Neural progenitor cell (in vitro differentiated cells): ENCODE data around the gene SPINDOC.
"Not testable (repeated sequence)": the region's sequence is repeated elsewhere in the genome, so short reads cannot be mapped to it uniquely, and the experiment has no call there.

Experiments used
- EZH2phosphoT487 ChIP-seq: fragments of 200-600 bp; sonication (generic); IDR thresholded peaks from 2 replicates; pipeline ENCODE4 v1.6.1; 2017; ENCODE audit warnings: antibody characterized with exemption
- TF ChIP-seq, protein P1 (sequence below): fragments of 200-600 bp; sonication (generic); IDR thresholded peaks from 2 replicates; pipeline ENCODE4 v1.5.1; 2017; ENCODE audit warnings: antibody characterized with exemption, mild to moderate bottlenecking

DNA sequence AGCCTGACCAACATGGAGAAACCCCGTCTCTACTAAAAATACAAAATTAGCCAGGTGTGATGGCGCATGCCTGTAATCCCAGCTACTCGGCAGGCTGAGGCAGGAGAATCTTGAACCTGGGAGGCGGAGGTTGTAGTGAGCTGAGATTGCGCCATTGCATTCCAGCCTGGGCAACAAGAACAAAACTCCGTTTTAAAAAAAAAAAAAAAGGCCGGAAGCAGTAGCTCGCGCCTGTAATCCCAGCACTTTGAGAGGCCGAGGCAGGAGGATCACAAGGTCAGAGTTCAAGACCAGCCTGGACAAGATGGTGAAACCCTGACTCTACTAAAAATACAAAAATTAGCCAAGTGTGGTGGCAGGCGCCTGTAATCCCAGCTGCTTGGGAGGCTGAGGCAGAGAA lies 2.9 kb upstream of the SPINDOC start:
- TF ChIP-seq, protein P1, sequence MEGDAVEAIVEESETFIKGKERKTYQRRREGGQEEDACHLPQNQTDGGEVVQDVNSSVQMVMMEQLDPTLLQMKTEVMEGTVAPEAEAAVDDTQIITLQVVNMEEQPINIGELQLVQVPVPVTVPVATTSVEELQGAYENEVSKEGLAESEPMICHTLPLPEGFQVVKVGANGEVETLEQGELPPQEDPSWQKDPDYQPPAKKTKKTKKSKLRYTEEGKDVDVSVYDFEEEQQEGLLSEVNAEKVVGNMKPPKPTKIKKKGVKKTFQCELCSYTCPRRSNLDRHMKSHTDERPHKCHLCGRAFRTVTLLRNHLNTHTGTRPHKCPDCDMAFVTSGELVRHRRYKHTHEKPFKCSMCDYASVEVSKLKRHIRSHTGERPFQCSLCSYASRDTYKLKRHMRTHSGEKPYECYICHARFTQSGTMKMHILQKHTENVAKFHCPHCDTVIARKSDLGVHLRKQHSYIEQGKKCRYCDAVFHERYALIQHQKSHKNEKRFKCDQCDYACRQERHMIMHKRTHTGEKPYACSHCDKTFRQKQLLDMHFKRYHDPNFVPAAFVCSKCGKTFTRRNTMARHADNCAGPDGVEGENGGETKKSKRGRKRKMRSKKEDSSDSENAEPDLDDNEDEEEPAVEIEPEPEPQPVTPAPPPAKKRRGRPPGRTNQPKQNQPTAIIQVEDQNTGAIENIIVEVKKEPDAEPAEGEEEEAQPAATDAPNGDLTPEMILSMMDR = not testable (repeated sequence)
- not testable (repeated sequence) for TF ChIP-seq EZH2phosphoT487
